Ectodermal cell (in vitro differentiated cells): ENCODE data around the gene PEMT.
"Not testable (repeated sequence)": the region's sequence is repeated elsewhere in the genome, so short reads cannot be mapped to it uniquely, and the experiment has no call there.

ENCODE experiments used
- H3K27ac ChIP-seq: 2 replicates; pipeline ENCODE4 v1.7.0; 2013; ENCODE audit warnings: mild to moderate bottlenecking, low read depth, low read length; ENCODE audit not compliant: insufficient read depth, poor library complexity, severe bottlenecking
- H3K27me3 ChIP-seq: 2 replicates; pipeline ENCODE4 v1.7.0; 2013; ENCODE audit warnings: mild to moderate bottlenecking, low read length; ENCODE audit not compliant: insufficient read depth, control insufficient read depth, poor library complexity, severe bottlenecking
- H3K36me3 ChIP-seq: one replicate; pipeline ENCODE4 v1.7.0; 2013; ENCODE audit warnings: low read length; ENCODE audit not compliant: control insufficient read depth, insufficient read depth
- H3K4me1 ChIP-seq: one replicate; pipeline ENCODE4 v1.7.0; 2013; ENCODE audit warnings: low read length; ENCODE audit not compliant: control insufficient read depth, insufficient read depth
- H3K4me3 ChIP-seq: 2 replicates; pipeline ENCODE4 v1.7.0; 2013; ENCODE audit warnings: low read depth, low read length, control low read depth; ENCODE audit not compliant: insufficient read depth
- H3K9me3 ChIP-seq: 2 replicates; pipeline ENCODE4 v1.7.0; 2013; ENCODE audit warnings: mild to moderate bottlenecking, low read length, moderate library complexity; ENCODE audit not compliant: control insufficient read depth
- WGBS, 2 experiments: methylation state at CpG; one replicate each; pipeline ENCODE4 v1.1.7; 2013; ENCODE audit warnings: missing lambda C conversion rate in 2 of 2; 5-methylcytosine and 5-hydroxymethylcytosine counted together

Gene PEMT

GRCh38 chr17:17494870-17495535 lies 96.5 kb downstream of the PEMT start:
- H3K4me1 ChIP-seq, result peaks cover 22% of the 10 kb centered on the region
- no peaks in the 10 kb centered on the region for H3K9me3 ChIP-seq
- H3K27ac ChIP-seq, result no peak overlapping the region
- H3K36me3 ChIP-seq, result peaks cover 10% of the 10 kb centered on the region
- WGBS, 2 experiments, result 2 to 3% methylated on average over 71 of the region's 71 CpGs
- peak overlapping the region; percentile 36 for H3K4me3 ChIP-seq
- peaks cover 33% of the 10 kb centered on the region for H3K27me3 ChIP-seq

GRCh38 chr17:17494499-17494869 lies 97.0 kb downstream of the PEMT start:
- H3K36me3 ChIP-seq, result peaks cover 10% of the 10 kb centered on the region
- no peak overlapping the region for H3K27ac ChIP-seq
- peaks cover 22% of the 10 kb centered on the region for H3K4me1 ChIP-seq
- H3K4me3 ChIP-seq, result peak overlapping the region; percentile 36
- H3K9me3 ChIP-seq, result no peaks in the 10 kb centered on the region
- peaks cover 33% of the 10 kb centered on the region for H3K27me3 ChIP-seq
- WGBS, 2 experiments, result 26 to 27% methylated on average over 14 of the region's 14 CpGs

- peaks cover 33% of the 10 kb centered on the region for H3K27me3 ChIP-seq
- H3K4me3 ChIP-seq, result no peak overlapping the region
- 60 to 63% methylated on average over 4 of the region's 5 CpGs for WGBS, 2 experiments
- H3K36me3 ChIP-seq, result peaks cover 10% of the 10 kb centered on the region
- H3K4me1 ChIP-seq, result peaks cover 22% of the 10 kb centered on the region
- H3K9me3 ChIP-seq, result no peaks in the 10 kb centered on the region
- no peak overlapping the region for H3K27ac ChIP-seq
Measured at GRCh38 chr17:17493986-17494466, 97.5 kb downstream of the PEMT start.

GRCh38 chr17:17493249-17493985 lies 98.1 kb downstream of the PEMT start:
- WGBS, 2 experiments, result 53 to 61% methylated on average over 15 of the region's 15 CpGs
- Histone ChIP-seq H3K9me3 (no peaks in the 10 kb centered on the region), H3K4me1 (peaks cover 22% of the 10 kb centered on the region), H3K4me3 (no peak overlapping the region), H3K27me3 (peaks cover 33% of the 10 kb centered on the region), H3K36me3 (peaks cover 10% of the 10 kb centered on the region), H3K27ac (no peak overlapping the region)

GRCh38 chr17:17492571-17492970 lies 98.9 kb downstream of the PEMT start:
- 92 to 95% methylated on average over 9 of the region's 9 CpGs for WGBS, 2 experiments
- Histone ChIP-seq H3K4me1 (peaks cover 22% of the 10 kb centered on the region), H3K27ac (no peak overlapping the region), H3K36me3 (peaks cover 10% of the 10 kb centered on the region), H3K27me3 (peaks cover 33% of the 10 kb centered on the region), H3K4me3 (no peak overlapping the region), H3K9me3 (no peaks in the 10 kb centered on the region)

- H3K4me3 ChIP-seq, result no peak overlapping the region
- H3K9me3 ChIP-seq, result no peaks in the 10 kb centered on the region
- peaks cover 33% of the 10 kb centered on the region for H3K27me3 ChIP-seq
- no peak overlapping the region for H3K27ac ChIP-seq
- peaks cover 10% of the 10 kb centered on the region for H3K36me3 ChIP-seq
- peaks cover 22% of the 10 kb centered on the region for H3K4me1 ChIP-seq
- 85 to 89% methylated on average over 11 of the region's 11 CpGs for WGBS, 2 experiments
Measured at GRCh38 chr17:17492085-17492484, 99.4 kb downstream of the PEMT start.

- H3K27me3 ChIP-seq, result peaks cover 32% of the 10 kb centered on the region
- WGBS, 2 experiments, result 91 to 94% methylated on average over 17 of the region's 17 CpGs
- H3K36me3 ChIP-seq, result peaks cover 10% of the 10 kb centered on the region
- peaks cover 22% of the 10 kb centered on the region for H3K4me1 ChIP-seq
- no peak overlapping the region for H3K4me3 ChIP-seq
- no peaks in the 10 kb centered on the region for H3K9me3 ChIP-seq
- no peak overlapping the region for H3K27ac ChIP-seq
Measured at GRCh38 chr17:17491546-17491988, 99.9 kb downstream of the PEMT start.

GRCh38 chr17:17491031-17491471 lies 100.5 kb downstream of the PEMT start:
- WGBS, 2 experiments, result 90% methylated on average over 10 of the region's 10 CpGs
- Histone ChIP-seq H3K27ac (no peak overlapping the region), H3K36me3 (peaks cover 10% of the 10 kb centered on the region), H3K9me3 (no peaks in the 10 kb centered on the region), H3K27me3 (peaks cover 27% of the 10 kb centered on the region), H3K4me3 (no peak overlapping the region), H3K4me1 (peaks cover 22% of the 10 kb centered on the region)

- 95 to 99% methylated on average over 1 of the region's 2 CpGs for WGBS, 2 experiments
- H3K4me1 ChIP-seq, result peaks cover 2% of the 10 kb centered on the region
- peaks cover 10% of the 10 kb centered on the region for H3K36me3 ChIP-seq
Measured at GRCh38 chr17:17487998-17488397, 103.5 kb downstream of the PEMT start.

GRCh38 chr17:17486416-17486815 lies 105.1 kb downstream of the PEMT start:
- H3K4me1 ChIP-seq, H3K4me3 ChIP-seq, H3K9me3 ChIP-seq, H3K27ac ChIP-seq, H3K36me3 ChIP-seq, H3K27me3 ChIP-seq: not testable (repeated sequence)
- WGBS, 2 experiments, result 96 to 97% methylated on average over 23 of the region's 23 CpGs

More at GRCh38 chr17:17487998-17488397, 103.5 kb downstream of the PEMT start:
- Histone ChIP-seq H3K9me3 (no peaks in the 10 kb centered on the region), H3K4me3 (no peak overlapping the region), H3K27ac (no peak overlapping the region), H3K27me3 (no peaks in the 10 kb centered on the region)
